ENCODE results near the gene PRPF38B.

DNA sequence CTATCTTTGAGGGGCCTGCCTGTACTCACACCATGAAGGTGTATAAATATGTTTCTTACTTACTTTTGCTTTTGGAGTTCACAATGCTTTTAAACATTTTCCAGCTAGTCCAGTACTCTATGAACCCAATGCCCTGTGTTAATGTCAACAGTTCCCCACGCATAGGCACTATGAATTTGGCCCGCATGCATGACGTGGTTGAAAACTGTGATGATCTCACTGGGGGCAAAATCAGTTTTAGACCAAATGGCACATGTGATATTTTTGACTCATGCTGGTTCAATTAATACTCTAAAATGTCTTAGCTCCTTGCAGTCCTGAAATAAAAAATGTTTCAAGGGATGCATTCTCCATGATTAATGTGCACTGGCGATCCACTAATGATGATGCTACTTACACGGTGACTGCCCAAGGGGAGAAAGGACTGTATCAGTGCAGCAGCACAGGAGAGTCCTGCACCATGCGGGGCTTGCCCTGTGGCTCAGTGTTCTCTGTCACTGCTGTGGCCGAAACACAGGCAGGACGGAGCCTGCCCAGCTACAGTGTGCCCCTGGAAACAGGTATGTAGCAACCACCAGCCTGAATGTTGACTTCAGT lies 36.3 kb downstream of the PRPF38B start:
- TF ChIP-seq, protein P1, sequence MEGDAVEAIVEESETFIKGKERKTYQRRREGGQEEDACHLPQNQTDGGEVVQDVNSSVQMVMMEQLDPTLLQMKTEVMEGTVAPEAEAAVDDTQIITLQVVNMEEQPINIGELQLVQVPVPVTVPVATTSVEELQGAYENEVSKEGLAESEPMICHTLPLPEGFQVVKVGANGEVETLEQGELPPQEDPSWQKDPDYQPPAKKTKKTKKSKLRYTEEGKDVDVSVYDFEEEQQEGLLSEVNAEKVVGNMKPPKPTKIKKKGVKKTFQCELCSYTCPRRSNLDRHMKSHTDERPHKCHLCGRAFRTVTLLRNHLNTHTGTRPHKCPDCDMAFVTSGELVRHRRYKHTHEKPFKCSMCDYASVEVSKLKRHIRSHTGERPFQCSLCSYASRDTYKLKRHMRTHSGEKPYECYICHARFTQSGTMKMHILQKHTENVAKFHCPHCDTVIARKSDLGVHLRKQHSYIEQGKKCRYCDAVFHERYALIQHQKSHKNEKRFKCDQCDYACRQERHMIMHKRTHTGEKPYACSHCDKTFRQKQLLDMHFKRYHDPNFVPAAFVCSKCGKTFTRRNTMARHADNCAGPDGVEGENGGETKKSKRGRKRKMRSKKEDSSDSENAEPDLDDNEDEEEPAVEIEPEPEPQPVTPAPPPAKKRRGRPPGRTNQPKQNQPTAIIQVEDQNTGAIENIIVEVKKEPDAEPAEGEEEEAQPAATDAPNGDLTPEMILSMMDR (IDR thresholded peaks at IDR 0.05 in 4 of 5, conservative IDR thresholded peaks at IDR 0.05 in 1 of 5), result no peak
- TF ChIP-seq POLR2A (IDR thresholded peaks at IDR 0.05), result no peak

Measured in gastrocnemius medialis (tissue), 4 donors.